Tibial nerve (tissue), 3 donors: ENCODE results near the gene TAF1.

Experiments used
- POLR2A ChIP-seq, 2 donors: fragments of 450-650 bp; IDR thresholded peaks; one replicate each; pipeline ENCODE4 v1.6.1; 2017; ENCODE audit warnings: antibody characterized with exemption in 2 of 2, mild to moderate bottlenecking in 2 of 2, moderate library complexity in 2 of 2
- TF ChIP-seq, protein P1 (sequence below), 5 experiments: fragments of 200-600 bp in 3 of 5; fragments of 450-650 bp in 2 of 5; sonication (generic) in 3 of 5; IDR thresholded peaks; one replicate each; pipeline ENCODE4 v1.5.1; 2016 to 2019; ENCODE audit warnings: antibody characterized with exemption in 5 of 5, mild to moderate bottlenecking in 3 of 5, moderate library complexity in 2 of 5

- TF ChIP-seq POLR2A (IDR thresholded peaks at IDR 0.05) = no peak
- TF ChIP-seq, protein P1, sequence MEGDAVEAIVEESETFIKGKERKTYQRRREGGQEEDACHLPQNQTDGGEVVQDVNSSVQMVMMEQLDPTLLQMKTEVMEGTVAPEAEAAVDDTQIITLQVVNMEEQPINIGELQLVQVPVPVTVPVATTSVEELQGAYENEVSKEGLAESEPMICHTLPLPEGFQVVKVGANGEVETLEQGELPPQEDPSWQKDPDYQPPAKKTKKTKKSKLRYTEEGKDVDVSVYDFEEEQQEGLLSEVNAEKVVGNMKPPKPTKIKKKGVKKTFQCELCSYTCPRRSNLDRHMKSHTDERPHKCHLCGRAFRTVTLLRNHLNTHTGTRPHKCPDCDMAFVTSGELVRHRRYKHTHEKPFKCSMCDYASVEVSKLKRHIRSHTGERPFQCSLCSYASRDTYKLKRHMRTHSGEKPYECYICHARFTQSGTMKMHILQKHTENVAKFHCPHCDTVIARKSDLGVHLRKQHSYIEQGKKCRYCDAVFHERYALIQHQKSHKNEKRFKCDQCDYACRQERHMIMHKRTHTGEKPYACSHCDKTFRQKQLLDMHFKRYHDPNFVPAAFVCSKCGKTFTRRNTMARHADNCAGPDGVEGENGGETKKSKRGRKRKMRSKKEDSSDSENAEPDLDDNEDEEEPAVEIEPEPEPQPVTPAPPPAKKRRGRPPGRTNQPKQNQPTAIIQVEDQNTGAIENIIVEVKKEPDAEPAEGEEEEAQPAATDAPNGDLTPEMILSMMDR (IDR thresholded peaks at IDR 0.05) = no peak
Observed at GRCh38 chrX:71432733-71433132, 66.6 kb downstream of the TAF1 start.
